ENCODE results near the gene SYK. TPM values are rescaled to one million over a fixed set of nuclear protein-coding genes. Genes with fewer than 3 reads are reported as not detected.

The SYK gene
- total RNA-seq, 1 donor from 2014 or later: 0.55 TPM

GRCh38 chr9:90821697-90822096, 20.1 kb downstream of the SYK start:
- Mint-ChIP-seq H3K9me3 (ENCODE audit: low read depth) (peaks cover 18% of the 10 kb centered on the region), H3K4me1 (ENCODE audit: low read depth) (no peaks in the 10 kb centered on the region), H3K27me3 (ENCODE audit: low read depth) (peaks cover 11% of the 10 kb centered on the region), H3K36me3 (ENCODE audit: low read depth) (peaks cover 3% of the 10 kb centered on the region), H3K4me3 (ENCODE audit: unreplicated experiment) (no peak overlapping the region), H3K27ac (ENCODE audit: unreplicated experiment) (no peak overlapping the region)
- no peak for DNase-seq (ENCODE audit: low spot score)
- TF ChIP-seq CTCF (IDR thresholded peaks at IDR 0.05): no peak

- Mint-ChIP-seq H3K4me3 (ENCODE audit: unreplicated experiment) (no peak overlapping the region), H3K27me3 (ENCODE audit: low read depth) (peaks cover 15% of the 10 kb centered on the region), H3K36me3 (ENCODE audit: low read depth) (peaks cover 3% of the 10 kb centered on the region), H3K9me3 (ENCODE audit: low read depth) (peaks cover 18% of the 10 kb centered on the region), H3K27ac (ENCODE audit: unreplicated experiment) (no peak overlapping the region), H3K4me1 (ENCODE audit: low read depth) (no peaks in the 10 kb centered on the region)
- no peak for DNase-seq (ENCODE audit: low spot score)
- no peak for TF ChIP-seq CTCF (IDR thresholded peaks at IDR 0.05)
Measured at GRCh38 chr9:90822866-90823265, 21.2 kb downstream of the SYK start.

GRCh38 chr9:90825586-90825985, 24.0 kb downstream of the SYK start:
- no peak for DNase-seq (ENCODE audit: low spot score)
- H3K4me1 Mint-ChIP-seq (ENCODE audit: low read depth): no peaks in the 10 kb centered on the region
- H3K27me3 Mint-ChIP-seq (ENCODE audit: low read depth): peaks cover 19% of the 10 kb centered on the region
- no peak overlapping the region for H3K27ac Mint-ChIP-seq (ENCODE audit: unreplicated experiment)
- peaks cover 3% of the 10 kb centered on the region for H3K36me3 Mint-ChIP-seq (ENCODE audit: low read depth)
- no peak for TF ChIP-seq CTCF (IDR thresholded peaks at IDR 0.05)
- peaks cover 18% of the 10 kb centered on the region for H3K9me3 Mint-ChIP-seq (ENCODE audit: low read depth)
- no peak overlapping the region for H3K4me3 Mint-ChIP-seq (ENCODE audit: unreplicated experiment)

- Mint-ChIP-seq H3K4me1 (ENCODE audit: low read depth) (no peaks in the 10 kb centered on the region), H3K36me3 (ENCODE audit: low read depth) (peaks cover 3% of the 10 kb centered on the region), H3K4me3 (ENCODE audit: unreplicated experiment) (no peak overlapping the region), H3K27ac (ENCODE audit: unreplicated experiment) (no peak overlapping the region), H3K27me3 (ENCODE audit: low read depth) (peaks cover 19% of the 10 kb centered on the region), H3K9me3 (ENCODE audit: low read depth) (peaks cover 18% of the 10 kb centered on the region)
- TF ChIP-seq CTCF (IDR thresholded peaks at IDR 0.05): no peak
- DNase-seq (ENCODE audit: low spot score): no peak
Measured at GRCh38 chr9:90826326-90827020, 24.9 kb downstream of the SYK start.

- no peak overlapping the region for H3K27ac Mint-ChIP-seq (ENCODE audit: unreplicated experiment)
- no peak overlapping the region for H3K4me3 Mint-ChIP-seq (ENCODE audit: unreplicated experiment)
- peaks cover 19% of the 10 kb centered on the region for H3K27me3 Mint-ChIP-seq (ENCODE audit: low read depth)
- no peak for DNase-seq (ENCODE audit: low spot score)
- no peaks in the 10 kb centered on the region for H3K4me1 Mint-ChIP-seq (ENCODE audit: low read depth)
- peaks cover 4% of the 10 kb centered on the region for H3K36me3 Mint-ChIP-seq (ENCODE audit: low read depth)
- peaks cover 18% of the 10 kb centered on the region for H3K9me3 Mint-ChIP-seq (ENCODE audit: low read depth)
- TF ChIP-seq CTCF (IDR thresholded peaks at IDR 0.05): no peak
Measured at GRCh38 chr9:90827181-90827871, 25.7 kb downstream of the SYK start.
